Measurements from ENCODE around the gene GLT6D1.
"Not testable (repeated sequence)": the region's sequence is repeated elsewhere in the genome, so short reads cannot be mapped to it uniquely, and the experiment has no call there.

GLT6D1 gene

GRCh38 chr9:135639196-135639595 lies at the start of gene GLT6D1:
Gene GLT6D1 (minus strand): TSS chr9:135639540. CDS start chr9:135639187, 353 bp downstream.
- no peak for DNase-seq (ENCODE audit: low read depth)

- no peak for DNase-seq (ENCODE audit: low read depth)
These were observed 49.7 kb upstream of the GLT6D1 start for GRCh38 chr9:135689011-135689410.

- no peak for DNase-seq (ENCODE audit: low read depth)
These were observed 47.9 kb upstream of the GLT6D1 start for GRCh38 chr9:135687216-135687615.

GRCh38 chr9:135684691-135685090 lies 45.4 kb upstream of the GLT6D1 start:
- no peak for DNase-seq (ENCODE audit: low read depth)

GRCh38 chr9:135683401-135684034 lies 44.2 kb upstream of the GLT6D1 start:
- DNase-seq (ENCODE audit: low read depth), result no peak

- no peak for DNase-seq (ENCODE audit: low read depth)
These were observed 41.8 kb upstream of the GLT6D1 start for GRCh38 chr9:135681161-135681560.

- DNase-seq (ENCODE audit: low read depth), result no peak
These were observed 40.7 kb upstream of the GLT6D1 start for GRCh38 chr9:135680056-135680455.

- no peak for DNase-seq (ENCODE audit: low read depth)
These were observed 39.1 kb upstream of the GLT6D1 start for GRCh38 chr9:135678236-135679017.

GRCh38 chr9:135677641-135678168 lies 38.4 kb upstream of the GLT6D1 start:
- DNase-seq (ENCODE audit: low read depth), result no peak

- DNase-seq (ENCODE audit: low read depth), result no peak
These were observed 37.6 kb upstream of the GLT6D1 start for GRCh38 chr9:135676891-135677290.

- DNase-seq (ENCODE audit: low read depth), result no peak
These were observed 35.6 kb upstream of the GLT6D1 start for GRCh38 chr9:135674977-135675376.

GRCh38 chr9:135673941-135674340 lies 34.6 kb upstream of the GLT6D1 start:
- no peak for DNase-seq (ENCODE audit: low read depth)

GRCh38 chr9:135672786-135673185 lies 33.4 kb upstream of the GLT6D1 start:
- not testable (repeated sequence) for DNase-seq (ENCODE audit: low read depth)

- DNase-seq (ENCODE audit: low read depth), result no peak
These were observed 32.3 kb upstream of the GLT6D1 start for GRCh38 chr9:135671591-135672041.

GRCh38 chr9:135670721-135671590 lies 31.6 kb upstream of the GLT6D1 start:
- DNase-seq (ENCODE audit: low read depth), result no peak

- DNase-seq (ENCODE audit: low read depth), result no peak
These were observed 30.4 kb upstream of the GLT6D1 start for GRCh38 chr9:135669616-135670285.

- DNase-seq (ENCODE audit: low read depth), result not testable (repeated sequence)
These were observed 29.7 kb upstream of the GLT6D1 start for GRCh38 chr9:135669018-135669417.

- DNase-seq (ENCODE audit: low read depth), result no peak
These were observed 28.2 kb upstream of the GLT6D1 start for GRCh38 chr9:135667463-135668001.

GRCh38 chr9:135666534-135667462 lies 27.5 kb upstream of the GLT6D1 start:
- no peak for DNase-seq (ENCODE audit: low read depth)

GRCh38 chr9:135665795-135666189 lies 26.5 kb upstream of the GLT6D1 start:
- DNase-seq (ENCODE audit: low read depth), result no peak

All from stimulated activated CD8-positive, alpha-beta memory T cell treated with anti-CD3 and anti-CD28 coated beads, Interleukin-12 subunit alpha, Interleukin-12 subunit beta, amount 100 ng/mL, for 1 hour (primary cell).